Stimulated activated CD4-positive, alpha-beta T cell treated with anti-CD3 and anti-CD28 coated beads, TNF-alpha, amount 100 ng/mL, for 1 hour (primary cell): Measurements from ENCODE around the gene ZNF296.

Source experiments
- DNase-seq, 3 donors: peaks; one replicate each; pipeline ENCODE4 v3.0.0-alpha.2; 2020; ENCODE audit warnings: low read depth in 3 of 3, low spot score in 1 of 3

The ZNF296 gene

GRCh38 chr19:45061965-45062364 lies 14.3 kb downstream of the ZNF296 start:
- DNase-seq = no peak

- peak; percentile 62 to 77 (median 70) for DNase-seq
Observed at GRCh38 chr19:45059258-45059965, 16.9 kb downstream of the ZNF296 start.

GRCh38 chr19:45058622-45059159 lies 17.6 kb downstream of the ZNF296 start:
- DNase-seq = no peak

GRCh38 chr19:45057444-45057843 lies 18.8 kb downstream of the ZNF296 start:
- DNase-seq = no peak

- no peak for DNase-seq
Observed at GRCh38 chr19:45056831-45057230, 19.4 kb downstream of the ZNF296 start.

- DNase-seq = no peak
Observed at GRCh38 chr19:45051929-45052579, 24.2 kb downstream of the ZNF296 start.

GRCh38 chr19:45050036-45050435 lies 26.2 kb downstream of the ZNF296 start:
- no peak for DNase-seq

GRCh38 chr19:45049073-45049736 lies 27.1 kb downstream of the ZNF296 start:
- no peak for DNase-seq

- no peak for DNase-seq
Observed at GRCh38 chr19:45047188-45047797, 29.0 kb downstream of the ZNF296 start.

GRCh38 chr19:45046355-45046754 lies 29.9 kb downstream of the ZNF296 start:
- no peak for DNase-seq

- DNase-seq = no peak
Observed at GRCh38 chr19:45045671-45046353, 30.5 kb downstream of the ZNF296 start.

- DNase-seq = no peak
Observed at GRCh38 chr19:45041125-45041524, 35.2 kb downstream of the ZNF296 start.

GRCh38 chr19:45040059-45040771 lies 36.1 kb downstream of the ZNF296 start:
- DNase-seq = no peak

GRCh38 chr19:45038931-45039893 lies 37.1 kb downstream of the ZNF296 start, which contains the start of gene CLASRP:
Gene CLASRP (plus strand): TSS chr19:45039045. CDS start chr19:45040213, 1,168 bp downstream.
- DNase-seq = peak; percentile 60 to 84 (median 76)

- DNase-seq = no peak
Observed at GRCh38 chr19:45037393-45038169, 38.7 kb downstream of the ZNF296 start.

GRCh38 chr19:45035755-45036154 lies 40.5 kb downstream of the ZNF296 start:
- DNase-seq = no peak

GRCh38 chr19:45032421-45032820 lies 43.9 kb downstream of the ZNF296 start:
- DNase-seq = no peak

- no peak for DNase-seq
Observed at GRCh38 chr19:45030825-45031224, 45.5 kb downstream of the ZNF296 start.
